ENCODE results near the gene KRTAP10-1. TPM values are rescaled to one million over a fixed set of nuclear protein-coding genes. Genes with fewer than 3 reads are reported as not detected.

Gene KRTAP10-1
- total RNA-seq, 1 experiment from 2014 or later, result not detected

DNA sequence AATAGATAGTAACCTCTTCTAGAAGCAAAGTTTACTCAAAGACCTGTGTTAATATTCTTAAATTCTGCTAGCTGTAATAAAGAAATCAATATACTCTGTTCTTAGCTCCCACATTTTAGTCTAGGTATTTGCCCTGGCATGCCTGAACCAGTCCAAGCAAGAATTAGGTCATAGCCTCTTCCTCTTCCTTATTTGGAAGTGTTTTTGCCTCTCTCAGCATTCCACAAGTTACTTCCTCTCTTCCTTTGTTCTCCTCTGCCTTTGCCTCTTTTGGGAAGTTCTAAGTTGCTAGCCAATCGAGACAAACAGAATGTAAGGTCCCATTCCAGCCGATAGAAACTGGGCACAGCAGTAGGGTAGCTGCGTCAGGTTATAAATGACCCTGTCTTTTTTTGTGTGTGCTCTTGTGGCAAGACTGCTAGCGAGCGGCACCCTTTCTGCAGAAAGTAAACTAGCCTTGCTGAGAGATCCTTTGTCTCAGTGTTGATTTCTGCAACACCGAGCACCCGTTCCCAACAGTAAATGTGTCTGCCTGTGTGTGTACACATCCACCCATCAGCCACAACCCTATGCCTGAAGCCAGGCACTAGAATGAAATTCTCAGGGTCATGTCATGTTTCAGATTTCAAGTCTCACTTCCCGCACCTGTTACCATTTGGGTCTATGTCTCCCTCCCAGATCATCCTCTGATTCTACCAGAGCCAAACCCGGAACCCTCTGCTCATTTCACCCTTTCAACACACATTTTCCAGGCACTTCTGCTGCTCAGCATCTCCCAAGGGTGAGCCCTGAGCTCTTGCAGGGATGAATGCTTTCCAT, 47.2 kb downstream of the KRTAP10-1 start:
- DNase-seq, result no peak
- Histone ChIP-seq H3K27me3 (ENCODE audit: control insufficient read depth, insufficient read depth, low read length) (no peaks in the 10 kb centered on the region), H3K4me3 (ENCODE audit: insufficient read depth, low read depth, low read length) (no peak overlapping the region), H3K36me3 (replicated peaks; ENCODE audit: control insufficient read depth, insufficient read depth, low read length) (peaks cover 3% of the 10 kb centered on the region)

DNA sequence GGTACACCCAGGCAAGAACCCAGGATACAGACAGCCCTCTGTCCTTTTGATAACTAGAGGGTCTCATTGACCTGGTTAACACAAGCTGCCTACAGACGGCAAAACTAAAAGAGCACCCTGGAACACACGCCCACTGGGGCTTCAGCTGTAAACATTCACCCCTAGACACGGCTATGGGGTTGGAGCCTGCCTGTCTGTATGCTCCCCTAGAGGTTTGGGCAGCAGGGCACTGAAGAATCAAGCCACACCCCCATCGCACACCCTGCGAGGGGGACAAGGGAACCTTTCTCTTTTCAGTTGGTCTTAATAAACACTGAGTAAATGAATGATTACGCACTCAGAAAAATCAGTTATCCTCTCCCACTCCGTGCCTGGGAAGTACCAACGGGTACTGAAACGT, 49.2 kb downstream of the KRTAP10-1 start:
- H3K4me3 ChIP-seq (ENCODE audit: insufficient read depth, low read depth, low read length), result no peak overlapping the region
- no peak for DNase-seq
- H3K36me3 ChIP-seq (replicated peaks; ENCODE audit: control insufficient read depth, insufficient read depth, low read length), result peaks cover 3% of the 10 kb centered on the region
- no peaks in the 10 kb centered on the region; the same call in 1 of the 2 replicates for H3K27me3 ChIP-seq (ENCODE audit: control insufficient read depth, insufficient read depth, low read length)

DNA sequence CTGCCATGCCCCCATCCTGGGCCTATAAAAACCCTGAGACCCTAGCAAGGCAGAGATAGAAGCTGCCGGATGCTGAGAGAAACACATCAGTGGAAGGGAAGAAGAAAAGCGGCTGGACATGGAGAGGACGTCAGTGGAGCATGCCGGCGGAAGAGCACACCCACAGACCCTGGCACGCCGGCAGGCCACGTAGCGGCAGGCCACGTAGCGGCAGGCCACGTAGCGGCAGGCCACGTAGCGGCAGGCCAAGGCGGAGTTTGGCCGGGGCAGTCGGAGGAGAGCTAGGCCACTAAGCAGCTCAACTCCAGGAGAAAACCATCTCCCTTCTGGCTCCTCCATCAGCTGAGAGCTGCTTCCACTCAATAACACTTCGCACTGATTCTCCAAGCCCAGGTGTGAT, 49.6 kb downstream of the KRTAP10-1 start:
- DNase-seq, result no peak
- peaks cover 3% of the 10 kb centered on the region for H3K36me3 ChIP-seq (replicated peaks; ENCODE audit: control insufficient read depth, insufficient read depth, low read length)
- H3K27me3 ChIP-seq (ENCODE audit: control insufficient read depth, insufficient read depth, low read length), result no peaks in the 10 kb centered on the region; the same call in 1 of the 2 replicates
- no peak overlapping the region for H3K4me3 ChIP-seq (ENCODE audit: insufficient read depth, low read depth, low read length)

DNA sequence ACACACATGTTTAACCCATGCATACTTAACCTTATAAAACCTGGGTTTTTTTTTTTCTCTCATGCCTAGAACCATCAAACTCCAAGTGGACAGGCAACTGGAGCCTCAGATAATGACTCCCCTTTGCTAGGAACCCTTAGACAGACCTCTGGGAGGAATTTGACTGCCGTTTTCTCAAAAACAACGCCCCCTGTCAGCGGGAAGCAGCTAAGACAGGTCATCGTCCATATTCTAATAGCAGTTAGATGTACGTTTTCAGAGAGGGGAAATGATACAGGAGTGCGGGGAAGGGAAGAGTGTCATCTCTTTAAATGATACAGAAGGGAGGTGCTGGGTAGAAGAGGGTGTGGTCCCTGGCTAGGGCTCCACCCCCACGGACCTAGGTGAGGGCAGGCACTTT, 50.0 kb downstream of the KRTAP10-1 start:
- Histone ChIP-seq H3K27me3 (ENCODE audit: control insufficient read depth, insufficient read depth, low read length) (no peaks in the 10 kb centered on the region; the same call in 1 of the 2 replicates), H3K36me3 (replicated peaks; ENCODE audit: control insufficient read depth, insufficient read depth, low read length) (peaks cover 3% of the 10 kb centered on the region), H3K4me3 (ENCODE audit: insufficient read depth, low read depth, low read length) (no peak overlapping the region)
- peak; percentile 75 for DNase-seq

Other genes with a start within 250 kb of the KRTAP10-1 start
- 149 and 158 TPM in 2 replicates for gene PFKL, start 240.1 kb downstream of the KRTAP10-1 start, total RNA-seq (2014; rRNA removed; shearing (Covaris generic))
- gene CFAP410, start 200.8 kb downstream of the KRTAP10-1 start, total RNA-seq (2014; rRNA removed; shearing (Covaris generic)), result 17.2 and 20.3 TPM in 2 replicates
- gene TRPM2, start 186.6 kb downstream of the KRTAP10-1 start, total RNA-seq (2014; rRNA removed; shearing (Covaris generic)), result 0.42 and 0.48 TPM in 2 replicates
- gene LRRC3, start 84.7 kb downstream of the KRTAP10-1 start, total RNA-seq (2014; rRNA removed; shearing (Covaris generic)), result 3.8 and 4.6 TPM in 2 replicates
- not detected in 2 replicates for gene KRTAP10-2, start 11.3 kb upstream of the KRTAP10-1 start, total RNA-seq (2014; rRNA removed; shearing (Covaris generic))
- not detected in 2 replicates for gene KRTAP10-3, start 18.6 kb upstream of the KRTAP10-1 start, total RNA-seq (2014; rRNA removed; shearing (Covaris generic))
- gene KRTAP10-4, start 33.5 kb upstream of the KRTAP10-1 start, total RNA-seq (2014; rRNA removed; shearing (Covaris generic)), result not detected in 2 replicates
- gene KRTAP10-5, start 40.4 kb upstream of the KRTAP10-1 start, total RNA-seq (2014; rRNA removed; shearing (Covaris generic)), result not detected in 2 replicates
- not detected in 2 replicates for gene KRTAP10-6, start 52.3 kb upstream of the KRTAP10-1 start, total RNA-seq (2014; rRNA removed; shearing (Covaris generic))
- not detected in 2 replicates for gene KRTAP10-7, start 60.4 kb upstream of the KRTAP10-1 start, total RNA-seq (2014; rRNA removed; shearing (Covaris generic))
- gene KRTAP10-8, start 71.9 kb upstream of the KRTAP10-1 start, total RNA-seq (2014; rRNA removed; shearing (Covaris generic)), result not detected in 2 replicates
- not detected in 2 replicates for gene KRTAP10-9, start 86.9 kb upstream of the KRTAP10-1 start, total RNA-seq (2014; rRNA removed; shearing (Covaris generic))
- not detected in 2 replicates for gene KRTAP10-10, start 97.2 kb upstream of the KRTAP10-1 start, total RNA-seq (2014; rRNA removed; shearing (Covaris generic))
- not detected in 2 replicates for gene KRTAP10-11, start 106.2 kb upstream of the KRTAP10-1 start, total RNA-seq (2014; rRNA removed; shearing (Covaris generic))
- not detected in 2 replicates for gene KRTAP12-4, start 114.5 kb upstream of the KRTAP10-1 start, total RNA-seq (2014; rRNA removed; shearing (Covaris generic))
- gene KRTAP12-3, start 117.7 kb upstream of the KRTAP10-1 start, total RNA-seq (2014; rRNA removed; shearing (Covaris generic)), result not detected in 2 replicates
- gene KRTAP12-2, start 126.7 kb upstream of the KRTAP10-1 start, total RNA-seq (2014; rRNA removed; shearing (Covaris generic)), result not detected in 2 replicates
- gene KRTAP12-1, start 142.0 kb upstream of the KRTAP10-1 start, total RNA-seq (2014; rRNA removed; shearing (Covaris generic)), result 0.17 TPM in 1 of 2 replicates, not detected in the other
- not detected in 2 replicates for gene KRTAP10-12, start 157.0 kb upstream of the KRTAP10-1 start, total RNA-seq (2014; rRNA removed; shearing (Covaris generic))
- gene TSPEAR, start 171.4 kb upstream of the KRTAP10-1 start, total RNA-seq (2014; rRNA removed; shearing (Covaris generic)), result 1.0 and 1.8 TPM in 2 replicates

Measured in H7 (cell line).